ENCODE data around the gene MAG. TPM values are rescaled to one million over a fixed set of nuclear protein-coding genes. Genes with fewer than 3 reads are reported as not detected.

MAG gene
- polyA plus RNA-seq, 1 experiment, result not detected

DNA sequence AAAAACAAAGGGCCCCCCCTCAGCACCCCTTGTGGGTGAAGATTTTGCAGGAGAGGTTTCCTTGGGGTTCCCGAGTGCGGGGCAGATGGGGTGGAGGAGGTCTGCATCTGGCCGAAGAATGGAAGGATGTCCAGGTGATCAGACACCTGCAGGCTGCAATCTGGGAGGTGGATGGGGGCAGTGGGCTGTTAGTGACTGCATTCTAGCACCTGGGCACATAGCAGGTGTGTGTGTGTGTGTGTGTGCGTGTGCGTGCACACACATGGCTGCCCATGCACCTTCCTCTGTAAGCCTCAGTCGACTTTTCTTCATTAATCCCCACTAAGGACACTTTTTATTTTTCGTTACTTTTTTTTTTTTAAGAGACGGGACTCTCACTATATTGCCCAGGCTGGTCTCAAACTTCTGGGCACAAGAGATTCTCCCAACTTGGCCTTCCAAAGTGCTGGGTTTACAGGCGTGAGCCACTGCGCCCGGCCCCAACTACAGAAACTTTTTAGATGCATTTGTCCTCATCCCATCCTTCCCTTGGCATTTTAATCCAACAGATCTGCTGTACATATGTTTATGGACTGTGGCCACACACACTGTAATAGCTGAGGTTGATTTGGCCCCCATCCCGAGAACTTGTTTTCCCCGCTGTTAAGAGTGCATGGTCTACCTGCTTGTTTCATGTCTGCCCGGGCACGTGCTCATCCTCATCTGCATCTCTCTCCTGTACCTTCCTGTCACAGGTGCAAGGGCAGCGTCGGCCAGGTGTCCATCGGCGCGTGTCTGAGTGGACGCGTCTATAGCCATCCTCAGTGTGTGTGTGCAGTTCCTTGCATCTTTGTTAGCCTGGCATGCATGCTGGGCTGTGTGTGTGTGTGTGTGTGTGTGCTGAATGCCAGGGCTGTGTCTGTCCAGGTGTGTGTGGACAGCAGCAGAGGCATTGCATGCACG, 731 bp downstream of the MAG start:
- no peak overlapping the region for H3K4me3 ChIP-seq (ENCODE audit: low read depth, low read length)
- ChIA-PET CTCF (no interaction called here), POLR2A (no interaction called here)
- TF ChIP-seq, protein P1, sequence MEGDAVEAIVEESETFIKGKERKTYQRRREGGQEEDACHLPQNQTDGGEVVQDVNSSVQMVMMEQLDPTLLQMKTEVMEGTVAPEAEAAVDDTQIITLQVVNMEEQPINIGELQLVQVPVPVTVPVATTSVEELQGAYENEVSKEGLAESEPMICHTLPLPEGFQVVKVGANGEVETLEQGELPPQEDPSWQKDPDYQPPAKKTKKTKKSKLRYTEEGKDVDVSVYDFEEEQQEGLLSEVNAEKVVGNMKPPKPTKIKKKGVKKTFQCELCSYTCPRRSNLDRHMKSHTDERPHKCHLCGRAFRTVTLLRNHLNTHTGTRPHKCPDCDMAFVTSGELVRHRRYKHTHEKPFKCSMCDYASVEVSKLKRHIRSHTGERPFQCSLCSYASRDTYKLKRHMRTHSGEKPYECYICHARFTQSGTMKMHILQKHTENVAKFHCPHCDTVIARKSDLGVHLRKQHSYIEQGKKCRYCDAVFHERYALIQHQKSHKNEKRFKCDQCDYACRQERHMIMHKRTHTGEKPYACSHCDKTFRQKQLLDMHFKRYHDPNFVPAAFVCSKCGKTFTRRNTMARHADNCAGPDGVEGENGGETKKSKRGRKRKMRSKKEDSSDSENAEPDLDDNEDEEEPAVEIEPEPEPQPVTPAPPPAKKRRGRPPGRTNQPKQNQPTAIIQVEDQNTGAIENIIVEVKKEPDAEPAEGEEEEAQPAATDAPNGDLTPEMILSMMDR (IDR thresholded peaks at IDR 0.05; ENCODE audit: insufficient read depth, low read depth, low read length), result no peak
- H3K36me3 ChIP-seq (ENCODE audit: control insufficient read depth, insufficient read depth, low read length), result no peaks in the 10 kb centered on the region
- H3K27me3 ChIP-seq (ENCODE audit: control insufficient read depth, insufficient read depth, low read length), result peaks cover 15% of the 10 kb centered on the region
- no peak for DNase-seq (ENCODE audit: low read depth)

DNA sequence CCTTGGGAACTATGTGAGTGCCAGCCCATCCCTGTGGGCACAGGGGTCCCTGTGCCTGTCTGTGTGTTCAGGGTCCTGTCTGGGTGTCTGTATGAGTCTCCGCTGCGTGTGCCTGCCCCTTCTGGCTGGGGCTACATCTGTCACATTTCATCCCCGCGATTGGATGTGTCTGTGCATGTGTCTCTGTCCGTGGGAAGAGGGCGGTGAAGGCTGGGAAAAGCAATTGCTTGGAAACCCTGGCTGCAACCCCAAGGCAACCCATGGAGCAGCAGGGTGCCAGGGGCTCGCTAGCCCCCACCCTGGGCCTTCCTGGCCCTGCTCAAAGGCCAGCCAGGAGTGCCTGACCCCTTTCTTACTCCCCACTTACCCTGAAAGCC, 1.4 kb downstream of the MAG start:
- ChIA-PET CTCF (no interaction called here), POLR2A (no interaction called here)
- H3K27me3 ChIP-seq (ENCODE audit: control insufficient read depth, insufficient read depth, low read length), result peaks cover 15% of the 10 kb centered on the region
- no peak overlapping the region for H3K4me3 ChIP-seq (ENCODE audit: low read depth, low read length)
- TF ChIP-seq, protein P1 (IDR thresholded peaks at IDR 0.05; ENCODE audit: insufficient read depth, low read depth, low read length), result no peak
- no peaks in the 10 kb centered on the region for H3K36me3 ChIP-seq (ENCODE audit: control insufficient read depth, insufficient read depth, low read length)
- no peak for DNase-seq (ENCODE audit: low read depth)

DNA sequence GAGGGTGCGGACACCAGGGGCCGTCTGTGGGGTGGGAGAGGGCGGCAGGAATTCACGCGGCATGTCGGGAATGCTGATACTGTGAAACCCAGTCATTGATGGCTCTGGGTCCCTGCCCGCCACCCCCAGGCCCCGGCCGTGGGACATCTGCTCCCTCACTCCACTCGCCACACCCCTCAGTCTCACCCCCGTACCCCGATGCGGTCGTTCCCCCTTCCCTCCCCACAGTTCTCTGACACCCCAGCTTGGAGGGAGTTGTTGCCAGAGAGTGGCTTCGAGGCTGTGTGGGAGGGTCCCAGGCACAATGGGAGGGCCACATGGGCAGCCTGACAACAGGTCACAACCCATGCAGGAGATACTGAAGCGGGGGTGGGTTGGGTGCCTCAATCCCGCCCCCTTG, 1.8 kb downstream of the MAG start:
- Histone ChIP-seq H3K36me3 (ENCODE audit: control insufficient read depth, insufficient read depth, low read length) (no peaks in the 10 kb centered on the region), H3K27me3 (ENCODE audit: control insufficient read depth, insufficient read depth, low read length) (peaks cover 15% of the 10 kb centered on the region), H3K4me3 (ENCODE audit: low read depth, low read length) (no peak overlapping the region)
- ChIA-PET CTCF (interaction anchor here (1.8 kb wide), 1 partner anchor 24 kb away, joined by 5 read pairs; the partner anchor contains the start of gene USF2), POLR2A (no interaction called here)
- DNase-seq (ENCODE audit: low read depth), result no peak
- TF ChIP-seq, protein P1 (IDR thresholded peaks at IDR 0.05; ENCODE audit: insufficient read depth, low read depth, low read length), result no peak

DNA sequence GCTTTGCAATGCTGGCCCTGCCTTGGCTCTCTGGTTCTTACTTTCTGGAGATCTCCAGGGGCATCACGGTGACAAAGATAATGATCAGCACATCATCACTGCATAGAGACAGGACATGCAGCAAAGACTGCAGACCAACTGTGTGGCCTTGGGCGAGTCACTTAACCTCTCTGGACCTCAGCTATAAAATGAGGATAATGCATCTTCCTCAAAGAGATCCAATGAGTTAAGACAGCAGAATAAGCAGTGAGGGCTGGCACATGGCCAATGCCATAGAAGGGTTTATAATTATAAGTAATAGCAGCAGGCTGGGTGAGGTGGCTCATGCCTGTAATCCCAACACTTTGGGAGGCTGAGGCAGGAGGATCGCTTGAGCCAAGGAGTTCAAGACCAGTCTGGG, 2.4 kb downstream of the MAG start:
- CTCF ChIA-PET, result interaction anchor here (1.8 kb wide), 1 partner anchor 25 kb away, joined by 5 read pairs; the partner anchor contains the start of gene USF2
- Histone ChIP-seq H3K27me3 (ENCODE audit: control insufficient read depth, insufficient read depth, low read length) (peaks cover 15% of the 10 kb centered on the region), H3K4me3 (ENCODE audit: low read depth, low read length) (no peak overlapping the region), H3K36me3 (ENCODE audit: control insufficient read depth, insufficient read depth, low read length) (no peaks in the 10 kb centered on the region)
- no peak for DNase-seq (ENCODE audit: low read depth)
- TF ChIP-seq, protein P1 (IDR thresholded peaks at IDR 0.05; ENCODE audit: insufficient read depth, low read depth, low read length), result no peak
- POLR2A ChIA-PET, result no interaction called here

DNA sequence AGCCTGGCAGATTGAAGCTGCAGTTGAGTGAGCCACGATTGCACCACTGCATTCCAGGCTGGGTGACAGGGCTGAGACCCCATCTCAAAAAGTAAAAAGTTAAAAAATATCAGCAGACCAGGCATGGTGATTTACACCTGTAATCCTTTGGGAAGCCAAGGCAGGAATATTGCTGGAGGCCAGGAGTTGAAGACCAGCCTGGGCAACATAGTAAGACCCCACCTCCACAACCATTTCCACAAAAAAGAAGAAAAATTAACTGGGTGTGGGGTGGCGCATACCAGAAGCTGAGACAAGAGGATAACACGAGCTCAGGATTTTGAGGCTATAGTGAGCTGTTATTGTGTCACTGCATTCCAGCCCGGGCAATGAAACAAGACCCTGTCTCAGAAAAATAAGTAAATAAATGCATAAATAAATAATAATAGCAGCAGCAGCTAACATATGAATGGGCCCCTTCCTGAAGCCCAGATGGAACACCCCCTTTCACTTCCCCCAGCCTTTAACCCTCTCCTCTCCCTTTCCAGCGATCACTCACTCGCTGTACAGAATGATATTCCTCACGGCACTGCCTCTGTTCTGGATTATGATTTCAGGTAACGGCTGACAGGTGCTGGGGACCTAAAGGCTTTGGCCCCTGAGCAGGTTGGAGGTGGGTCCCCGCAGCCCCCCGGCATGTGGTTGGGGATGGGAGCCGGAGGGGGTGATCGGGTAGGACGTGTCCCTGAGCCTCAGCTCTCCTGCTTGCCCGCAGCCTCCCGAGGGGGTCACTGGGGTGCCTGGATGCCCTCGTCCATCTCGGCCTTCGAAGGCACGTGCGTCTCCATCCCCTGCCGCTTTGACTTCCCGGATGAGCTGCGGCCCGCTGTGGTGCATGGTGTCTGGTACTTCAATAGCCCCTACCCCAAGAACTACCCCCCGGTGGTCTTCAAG, 3.2 kb downstream of the MAG start:
- DNase-seq (ENCODE audit: low read depth), result no peak
- Histone ChIP-seq H3K36me3 (ENCODE audit: control insufficient read depth, insufficient read depth, low read length) (no peaks in the 10 kb centered on the region), H3K27me3 (ENCODE audit: control insufficient read depth, insufficient read depth, low read length) (peaks cover 15% of the 10 kb centered on the region), H3K4me3 (ENCODE audit: low read depth, low read length) (no peak overlapping the region)
- TF ChIP-seq, protein P1 (IDR thresholded peaks at IDR 0.05; ENCODE audit: insufficient read depth, low read depth, low read length), result no peak
- ChIA-PET POLR2A (no interaction called here), CTCF (interaction anchor here (1.8 kb wide), 1 partner anchor 25 kb away, joined by 5 read pairs; the partner anchor contains the start of gene USF2)
